ENCODE measurements around the gene FRY. TPM values are rescaled to one million over a fixed set of nuclear protein-coding genes. Genes with fewer than 3 reads are reported as not detected.

Gene FRY
- total and polyA plus RNA-seq, 2 donors (not counting 1 experiment from before 2014, with no cell fraction given): 2.3 to 6.3 TPM

DNA sequence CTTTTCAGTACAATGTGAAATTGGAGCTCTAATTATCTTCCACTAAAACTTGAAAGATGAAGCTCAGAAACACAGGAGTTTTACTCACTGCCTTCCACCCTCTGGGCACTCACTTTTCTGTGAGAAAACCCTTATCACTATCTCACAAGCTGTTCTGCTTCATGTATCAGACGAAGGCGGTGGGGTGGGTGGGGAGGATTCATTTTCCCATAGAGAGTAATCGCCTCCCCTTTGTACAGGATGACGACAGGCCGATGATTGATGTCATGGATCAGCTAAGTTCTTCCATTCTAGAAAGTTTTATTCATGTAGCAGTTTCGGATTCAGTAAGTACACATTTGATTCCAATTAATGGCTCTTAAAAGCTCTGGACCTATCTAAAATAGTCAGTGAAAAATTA lies 143.7 kb downstream of the FRY start:
- Histone ChIP-seq H2AFZ (ENCODE audit: insufficient read depth, low read depth, low read length, poor library complexity, severe bottlenecking) (no peak overlapping the region), H3K27me3 (replicated peaks in 1 of 4; ENCODE audit: control extremely low read depth in 1 of 4, control insufficient read depth in 3 of 4, insufficient read depth in 4 of 4, low read length in 3 of 4) (no peaks in the 10 kb centered on the region), H3K9me3 (ENCODE audit: control extremely low read depth in 1 of 3, control insufficient read depth in 2 of 3, insufficient read depth in 1 of 3, low read length in 2 of 3) (no peaks in the 10 kb centered on the region), H4K20me1 (ENCODE audit: control insufficient read depth, insufficient read depth, low read length, poor library complexity, severe bottlenecking) (no peaks in the 10 kb centered on the region), H3K4me3 (ENCODE audit: control extremely low read depth in 1 of 5, extremely low read depth in 1 of 5, insufficient read depth in 1 of 5, low read depth in 2 of 5, low read length in 4 of 5) (no peak overlapping the region), H3K9ac (ENCODE audit: low read length) (no peak overlapping the region), H3K4me1 (ENCODE audit: control insufficient read depth in 2 of 2, insufficient read depth in 2 of 2, low read length in 2 of 2) (no peaks in the 10 kb centered on the region), H3K79me2 (ENCODE audit: control insufficient read depth, insufficient read depth, low read length) (no peaks in the 10 kb centered on the region), H3K27ac (ENCODE audit: low read length in 2 of 2) (no peak overlapping the region), H3K4me2 (replicated peaks; ENCODE audit: low read depth, low read length, poor library complexity, severe bottlenecking) (no peak overlapping the region), H3K36me3 (replicated peaks in 1 of 2; ENCODE audit: control extremely low read depth in 1 of 2, control insufficient read depth in 1 of 2, extremely low read depth in 1 of 2, insufficient read depth in 2 of 2, low read length in 1 of 2) (peaks cover 0 to 2% of the 10 kb centered on the region in 2 experiments)
- ATAC-seq (ENCODE audit: low read depth): no peak
- intact Hi-C loops (cut with micrococcal nuclease): no loop called here
- DNase-seq: no peak
- Mint-ChIP-seq H3K9me3 (ENCODE audit: insufficient read depth) (no peaks in the 10 kb centered on the region), H3K4me3 (no peak overlapping the region), H3K27ac (no peak overlapping the region), H3K4me1 (no peaks in the 10 kb centered on the region), H3K27me3 (no peaks in the 10 kb centered on the region)
- ChIA-PET POLR2A (no interaction called here), CTCF (interaction anchor here (1.2 kb wide), 1 partner anchor 11 kb away, joined by 3 read pairs; no protein-coding TSS in a partner anchor)
- TF ChIP-seq CTCF (IDR thresholded peaks at IDR 0.05) (no peak), EZH2 (IDR thresholded peaks at IDR 0.05; ENCODE audit: borderline replicate concordance, insufficient read depth, low read depth, low read length, poor library complexity, severe bottlenecking) (no peak)
- WGBS (ENCODE audit: insufficient coverage): no CpG with 5 or more reads among the region's 6 CpGs

- Histone ChIP-seq H3K4me1 (ENCODE audit: control insufficient read depth in 2 of 2, insufficient read depth in 2 of 2, low read length in 2 of 2) (no peaks in the 10 kb centered on the region), H3K4me3 (ENCODE audit: control extremely low read depth in 1 of 5, extremely low read depth in 1 of 5, insufficient read depth in 1 of 5, low read depth in 2 of 5, low read length in 4 of 5) (no peak overlapping the region), H4K20me1 (ENCODE audit: control insufficient read depth, insufficient read depth, low read length, poor library complexity, severe bottlenecking) (no peaks in the 10 kb centered on the region), H3K79me2 (ENCODE audit: control insufficient read depth, insufficient read depth, low read length) (no peaks in the 10 kb centered on the region), H3K27ac (ENCODE audit: low read length in 2 of 2) (no peak overlapping the region), H3K27me3 (replicated peaks in 1 of 4; ENCODE audit: control extremely low read depth in 1 of 4, control insufficient read depth in 3 of 4, insufficient read depth in 4 of 4, low read length in 3 of 4) (no peaks in the 10 kb centered on the region), H3K9ac (ENCODE audit: low read length) (no peak overlapping the region), H2AFZ (ENCODE audit: insufficient read depth, low read depth, low read length, poor library complexity, severe bottlenecking) (no peak overlapping the region), H3K9me3 (ENCODE audit: control extremely low read depth in 1 of 3, control insufficient read depth in 2 of 3, insufficient read depth in 1 of 3, low read length in 2 of 3) (no peaks in the 10 kb centered on the region), H3K36me3 (replicated peaks in 1 of 2; ENCODE audit: control extremely low read depth in 1 of 2, control insufficient read depth in 1 of 2, extremely low read depth in 1 of 2, insufficient read depth in 2 of 2, low read length in 1 of 2) (peaks cover 0 to 2% of the 10 kb centered on the region in 2 experiments), H3K4me2 (replicated peaks; ENCODE audit: low read depth, low read length, poor library complexity, severe bottlenecking) (no peak overlapping the region)
- Mint-ChIP-seq H3K4me1 (no peaks in the 10 kb centered on the region), H3K4me3 (no peak overlapping the region), H3K27me3 (no peaks in the 10 kb centered on the region), H3K27ac (no peak overlapping the region), H3K9me3 (ENCODE audit: insufficient read depth) (no peaks in the 10 kb centered on the region)
- intact Hi-C loops (cut with micrococcal nuclease): no loop called here
- ChIA-PET CTCF (interaction anchor here (1.2 to 2.3 kb wide), 2 partner anchors 11 kb away, joined by 3 to 5 read pairs; no protein-coding TSS in a partner anchor), POLR2A (no interaction called here)
- DNase-seq (no peak), ATAC-seq (ENCODE audit: low read depth) (no peak)
- TF ChIP-seq EZH2 (IDR thresholded peaks at IDR 0.05; ENCODE audit: borderline replicate concordance, insufficient read depth, low read depth, low read length, poor library complexity, severe bottlenecking) (no peak), CTCF (IDR thresholded peaks at IDR 0.05) (no peak)
- no CpG with 5 or more reads among the region's 2 CpGs for whole genome bisulfite sequencing (ENCODE audit: insufficient coverage)
Observed at GRCh38 chr13:32175943-32176342, 144.4 kb downstream of the FRY start.

All from B cell (primary cell).